ENCODE data around the gene NKIRAS2.

Gene NKIRAS2

GRCh38 chr17:42052346-42052877, 32.5 kb downstream of the NKIRAS2 start:
- TF ChIP-seq, protein P1, sequence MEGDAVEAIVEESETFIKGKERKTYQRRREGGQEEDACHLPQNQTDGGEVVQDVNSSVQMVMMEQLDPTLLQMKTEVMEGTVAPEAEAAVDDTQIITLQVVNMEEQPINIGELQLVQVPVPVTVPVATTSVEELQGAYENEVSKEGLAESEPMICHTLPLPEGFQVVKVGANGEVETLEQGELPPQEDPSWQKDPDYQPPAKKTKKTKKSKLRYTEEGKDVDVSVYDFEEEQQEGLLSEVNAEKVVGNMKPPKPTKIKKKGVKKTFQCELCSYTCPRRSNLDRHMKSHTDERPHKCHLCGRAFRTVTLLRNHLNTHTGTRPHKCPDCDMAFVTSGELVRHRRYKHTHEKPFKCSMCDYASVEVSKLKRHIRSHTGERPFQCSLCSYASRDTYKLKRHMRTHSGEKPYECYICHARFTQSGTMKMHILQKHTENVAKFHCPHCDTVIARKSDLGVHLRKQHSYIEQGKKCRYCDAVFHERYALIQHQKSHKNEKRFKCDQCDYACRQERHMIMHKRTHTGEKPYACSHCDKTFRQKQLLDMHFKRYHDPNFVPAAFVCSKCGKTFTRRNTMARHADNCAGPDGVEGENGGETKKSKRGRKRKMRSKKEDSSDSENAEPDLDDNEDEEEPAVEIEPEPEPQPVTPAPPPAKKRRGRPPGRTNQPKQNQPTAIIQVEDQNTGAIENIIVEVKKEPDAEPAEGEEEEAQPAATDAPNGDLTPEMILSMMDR (IDR thresholded peaks at IDR 0.05; ENCODE audit: control insufficient read depth, insufficient read depth, low read depth, low read length, missing control alignments), result no peak
- H3K4me3 ChIP-seq (ENCODE audit: control insufficient read depth, low read depth, low read length), result no peak overlapping the region
- no peak for DNase-seq (ENCODE audit: low read depth)

DNA sequence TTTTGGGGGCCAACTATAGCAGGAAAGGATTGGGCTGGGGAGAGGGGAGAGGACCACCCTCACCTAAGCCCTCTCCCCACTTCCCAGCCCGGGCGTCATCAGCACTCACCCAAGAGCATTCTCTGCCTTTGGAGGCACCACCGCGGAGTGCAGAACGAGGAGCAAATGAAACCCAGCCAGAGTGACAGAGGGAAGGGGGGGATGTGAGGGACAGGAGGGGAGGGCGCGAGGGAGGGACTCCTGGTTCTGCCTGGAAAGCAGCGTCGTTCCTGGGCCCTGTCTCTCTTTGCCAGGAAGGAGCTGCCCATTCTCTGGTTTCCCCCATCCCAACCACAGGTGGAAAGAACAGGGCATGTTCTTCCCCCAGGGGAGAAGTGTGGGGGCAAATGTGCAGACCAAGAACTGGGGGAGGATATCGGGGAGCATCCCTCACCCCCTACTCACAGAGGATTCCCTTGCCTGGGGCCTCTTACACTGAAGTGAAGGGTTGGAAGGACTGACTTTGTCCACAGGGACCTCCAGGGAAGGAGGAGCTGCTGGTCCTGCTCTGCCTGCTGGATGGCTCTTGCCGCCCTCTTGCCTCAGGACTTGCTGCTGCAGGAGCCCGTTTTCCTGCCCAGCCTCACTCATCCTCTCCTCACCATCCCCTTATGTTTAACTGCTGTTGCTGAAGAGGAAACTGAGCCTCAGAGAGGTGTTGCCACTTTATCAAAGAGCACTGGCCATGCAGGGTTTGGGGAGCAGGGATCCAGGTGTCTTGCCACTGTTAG, 34.0 kb downstream of the NKIRAS2 start:
- TF ChIP-seq, protein P1 (IDR thresholded peaks at IDR 0.05; ENCODE audit: control insufficient read depth, insufficient read depth, low read depth, low read length, missing control alignments), result no peak
- no peak for DNase-seq (ENCODE audit: low read depth)
- no peak overlapping the region for H3K4me3 ChIP-seq (ENCODE audit: control insufficient read depth, low read depth, low read length)

DNA sequence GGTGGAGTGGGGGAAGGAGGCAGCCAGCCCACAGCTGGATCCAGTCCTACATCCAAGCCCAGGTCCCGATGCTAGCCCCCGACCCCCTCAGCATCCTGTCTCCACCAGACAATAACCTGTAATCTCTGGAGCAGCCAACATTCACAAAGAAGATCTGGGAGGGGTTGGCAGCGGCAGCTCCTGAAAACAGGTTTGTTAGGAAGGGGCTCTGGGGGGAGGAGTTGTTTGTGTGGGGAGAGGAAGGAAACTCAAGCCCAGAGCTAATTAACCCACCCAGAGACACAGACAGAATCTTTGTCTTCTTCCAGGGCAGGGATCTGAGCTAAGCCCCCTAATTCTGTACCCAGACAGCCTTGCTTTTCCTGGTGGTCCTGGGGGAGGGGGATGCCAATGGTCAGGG, 35.1 kb downstream of the NKIRAS2 start:
- TF ChIP-seq, protein P1 (IDR thresholded peaks at IDR 0.05; ENCODE audit: control insufficient read depth, insufficient read depth, low read depth, low read length, missing control alignments), result no peak
- no peak overlapping the region for H3K4me3 ChIP-seq (ENCODE audit: control insufficient read depth, low read depth, low read length)
- no peak for DNase-seq (ENCODE audit: low read depth)

- DNase-seq (ENCODE audit: low read depth), result no peak
Observed at GRCh38 chr17:42055496-42055895, 35.6 kb downstream of the NKIRAS2 start.

GRCh38 chr17:42056635-42057034, 36.7 kb downstream of the NKIRAS2 start:
- DNase-seq (ENCODE audit: low read depth), result no peak
- no peak overlapping the region for H3K4me3 ChIP-seq (ENCODE audit: control insufficient read depth, low read depth, low read length)
- TF ChIP-seq, protein P1 (IDR thresholded peaks at IDR 0.05; ENCODE audit: control insufficient read depth, insufficient read depth, low read depth, low read length, missing control alignments), result no peak

More at GRCh38 chr17:42055496-42055895, 35.6 kb downstream of the NKIRAS2 start:
- TF ChIP-seq, protein P1 (IDR thresholded peaks at IDR 0.05; ENCODE audit: control insufficient read depth, insufficient read depth, low read depth, low read length, missing control alignments), result no peak
- H3K4me3 ChIP-seq (ENCODE audit: control insufficient read depth, low read depth, low read length), result no peak overlapping the region

- H3K4me3 ChIP-seq (ENCODE audit: control insufficient read depth, low read depth, low read length), result no peak overlapping the region
- DNase-seq (ENCODE audit: low read depth), result no peak
- TF ChIP-seq, protein P1 (IDR thresholded peaks at IDR 0.05; ENCODE audit: control insufficient read depth, insufficient read depth, low read depth, low read length, missing control alignments), result no peak
Observed at GRCh38 chr17:42058063-42058462, 38.2 kb downstream of the NKIRAS2 start.
